Ascending aorta (tissue), 2 donors: Measurements from ENCODE around the gene SPR. TPM values are rescaled to one million over a fixed set of nuclear protein-coding genes. Genes with fewer than 3 reads are reported as not detected.

Experiments used
- DNase-seq, 2 donors: peaks; one replicate each; pipeline ENCODE4 v3.0.0-alpha.2; 2019; ENCODE audit warnings: low spot score in 2 of 2
- H3K27ac ChIP-seq, 2 donors: fragments of 200-600 bp; sonication (generic); one replicate each; pipeline ENCODE4 v1.5.1; 2016 to 2017; ENCODE audit warnings: mild to moderate bottlenecking in 1 of 2
- H3K27me3 ChIP-seq: fragments of 200-600 bp; sonication (generic); one replicate; pipeline ENCODE4 v1.5.1; 2017
- H3K36me3 ChIP-seq, 2 donors: fragments of 200-600 bp; sonication (generic); one replicate each; pipeline ENCODE4 v1.5.1; 2016
- H3K4me1 ChIP-seq, 2 donors: fragments of 200-600 bp; sonication (generic); one replicate each; pipeline ENCODE4 v1.5.1; 2016 to 2017; ENCODE audit warnings: mild to moderate bottlenecking in 1 of 2
- H3K4me3 ChIP-seq, 2 donors: fragments of 200-600 bp; sonication (generic); one replicate each; pipeline ENCODE4 v1.5.1; 2016 to 2017; ENCODE audit warnings: mild to moderate bottlenecking in 1 of 2
- H3K9me3 ChIP-seq, 2 donors: fragments of 200-600 bp; sonication (generic); one replicate each; pipeline ENCODE4 v1.5.1; 2016
- intact Hi-C: fragments of 100-400 bp; cut with DNase I; formaldehyde crosslinking; loops from one replicate; pipeline ENCODE4 v1.15.1; 2023
- total RNA-seq: library from RNA; depleted of rRNA; stranded (reverse); fragments of >200 nt; gene quantifications from one replicate; pipeline ENCODE4 v1.1.0, GENCODE V29; 2016
- TF ChIP-seq, protein P1 (sequence below), 3 experiments: fragments of 200-600 bp in 2 of 3; fragments of 450-650 bp in 1 of 3; sonication (generic) in 2 of 3; IDR thresholded peaks; one replicate each; pipeline ENCODE4 v1.5.1; 2016 to 2019; ENCODE audit warnings: antibody characterized with exemption in 3 of 3, mild to moderate bottlenecking in 1 of 3, moderate library complexity in 1 of 3

Gene SPR
- total RNA-seq, 1 donor from 2014 or later, result 68.3 TPM

DNA sequence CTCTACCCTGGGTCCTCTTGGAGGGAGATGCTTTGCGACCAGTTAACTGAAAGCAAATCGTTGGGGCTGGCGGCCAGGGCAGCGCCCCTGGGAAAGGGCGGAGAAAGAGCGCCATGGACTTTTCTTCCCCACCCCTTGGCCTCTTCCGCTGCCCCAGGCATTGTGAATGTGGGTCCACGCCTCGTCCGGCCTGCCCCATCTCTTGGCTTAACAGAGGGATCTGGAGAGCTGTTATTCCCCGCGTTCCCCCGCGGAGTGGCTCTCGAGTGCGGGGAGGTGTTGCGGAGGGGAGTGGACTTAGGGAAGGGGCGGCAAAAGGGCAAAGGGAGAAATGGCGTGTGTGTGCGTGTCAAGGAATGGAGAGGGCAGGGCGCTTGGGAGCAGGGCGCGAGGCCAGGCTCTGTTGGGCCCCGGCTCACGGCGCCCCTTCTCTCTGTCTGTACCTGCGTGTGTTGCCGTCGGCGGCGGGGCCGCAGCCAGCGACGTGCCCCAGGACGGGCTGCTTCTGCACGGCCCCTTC is 36.7 kb downstream of the SPR start:
- no peaks in the 10 kb centered on the region for H3K36me3 ChIP-seq
- H3K4me3 ChIP-seq, result peak overlapping the region in 1 of 2 donors; percentile 32
- peaks cover 5 to 19% of the 10 kb centered on the region in 2 donors for H3K4me1 ChIP-seq
- peaks cover 31% of the 10 kb centered on the region for H3K27me3 ChIP-seq
- no peak for DNase-seq
- no peaks in the 10 kb centered on the region for H3K9me3 ChIP-seq
- no peak overlapping the region for H3K27ac ChIP-seq
- TF ChIP-seq, protein P1, sequence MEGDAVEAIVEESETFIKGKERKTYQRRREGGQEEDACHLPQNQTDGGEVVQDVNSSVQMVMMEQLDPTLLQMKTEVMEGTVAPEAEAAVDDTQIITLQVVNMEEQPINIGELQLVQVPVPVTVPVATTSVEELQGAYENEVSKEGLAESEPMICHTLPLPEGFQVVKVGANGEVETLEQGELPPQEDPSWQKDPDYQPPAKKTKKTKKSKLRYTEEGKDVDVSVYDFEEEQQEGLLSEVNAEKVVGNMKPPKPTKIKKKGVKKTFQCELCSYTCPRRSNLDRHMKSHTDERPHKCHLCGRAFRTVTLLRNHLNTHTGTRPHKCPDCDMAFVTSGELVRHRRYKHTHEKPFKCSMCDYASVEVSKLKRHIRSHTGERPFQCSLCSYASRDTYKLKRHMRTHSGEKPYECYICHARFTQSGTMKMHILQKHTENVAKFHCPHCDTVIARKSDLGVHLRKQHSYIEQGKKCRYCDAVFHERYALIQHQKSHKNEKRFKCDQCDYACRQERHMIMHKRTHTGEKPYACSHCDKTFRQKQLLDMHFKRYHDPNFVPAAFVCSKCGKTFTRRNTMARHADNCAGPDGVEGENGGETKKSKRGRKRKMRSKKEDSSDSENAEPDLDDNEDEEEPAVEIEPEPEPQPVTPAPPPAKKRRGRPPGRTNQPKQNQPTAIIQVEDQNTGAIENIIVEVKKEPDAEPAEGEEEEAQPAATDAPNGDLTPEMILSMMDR (IDR thresholded peaks at IDR 0.05), result no peak
- intact Hi-C loops, result no loop called here

- Histone ChIP-seq H3K4me3 (peak overlapping the region in 1 of 2 donors; percentile 32), H3K27me3 (peaks cover 27% of the 10 kb centered on the region), H3K4me1 (peaks cover 5 to 19% of the 10 kb centered on the region in 2 donors), H3K9me3 (no peaks in the 10 kb centered on the region), H3K27ac (no peak overlapping the region), H3K36me3 (no peaks in the 10 kb centered on the region)
- DNase-seq, result no peak
- intact Hi-C loops, result no loop called here
- TF ChIP-seq, protein P1 (IDR thresholded peaks at IDR 0.05), result no peak
These were observed 37.4 kb downstream of the SPR start for GRCh38 chr2:72924353-72925240.

- Histone ChIP-seq H3K4me3 (no peak overlapping the region), H3K9me3 (no peaks in the 10 kb centered on the region), H3K27ac (no peak overlapping the region), H3K36me3 (no peaks in the 10 kb centered on the region), H3K27me3 (peaks cover 21% of the 10 kb centered on the region), H3K4me1 (peaks cover under 1 to 12% of the 10 kb centered on the region in 2 donors)
- TF ChIP-seq, protein P1 (IDR thresholded peaks at IDR 0.05), result no peak
- intact Hi-C loops, result no loop called here
- DNase-seq, result no peak
These were observed 38.2 kb downstream of the SPR start for GRCh38 chr2:72925328-72925943.

DNA sequence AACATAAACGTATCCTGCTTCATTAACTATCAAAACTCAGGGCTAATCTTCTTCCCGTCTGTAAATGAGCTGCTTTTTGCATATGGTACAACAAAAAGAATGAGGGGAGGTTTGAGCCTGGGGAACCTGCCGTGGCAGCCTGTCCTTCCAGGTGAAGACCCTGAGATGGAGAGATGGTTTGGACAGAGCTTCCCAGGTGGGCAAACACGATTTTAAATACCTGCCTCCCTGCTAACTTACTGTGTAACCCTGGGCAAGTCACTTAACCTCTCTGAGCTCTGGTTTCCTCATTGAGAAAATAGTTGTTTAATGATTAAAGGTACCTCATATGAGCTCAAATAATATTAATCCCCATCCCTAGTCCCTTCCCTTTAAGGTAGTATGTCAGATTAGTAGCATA is 39.2 kb downstream of the SPR start:
- TF ChIP-seq, protein P1 (IDR thresholded peaks at IDR 0.05), result no peak
- no peak for DNase-seq
- H3K27ac ChIP-seq, result no peak overlapping the region
- peaks cover 17% of the 10 kb centered on the region for H3K27me3 ChIP-seq
- intact Hi-C loops, result no loop called here
- no peak overlapping the region for H3K4me3 ChIP-seq
- peaks cover 0 to 12% of the 10 kb centered on the region in 2 donors for H3K4me1 ChIP-seq
- H3K36me3 ChIP-seq, result no peaks in the 10 kb centered on the region
- no peaks in the 10 kb centered on the region for H3K9me3 ChIP-seq

DNA sequence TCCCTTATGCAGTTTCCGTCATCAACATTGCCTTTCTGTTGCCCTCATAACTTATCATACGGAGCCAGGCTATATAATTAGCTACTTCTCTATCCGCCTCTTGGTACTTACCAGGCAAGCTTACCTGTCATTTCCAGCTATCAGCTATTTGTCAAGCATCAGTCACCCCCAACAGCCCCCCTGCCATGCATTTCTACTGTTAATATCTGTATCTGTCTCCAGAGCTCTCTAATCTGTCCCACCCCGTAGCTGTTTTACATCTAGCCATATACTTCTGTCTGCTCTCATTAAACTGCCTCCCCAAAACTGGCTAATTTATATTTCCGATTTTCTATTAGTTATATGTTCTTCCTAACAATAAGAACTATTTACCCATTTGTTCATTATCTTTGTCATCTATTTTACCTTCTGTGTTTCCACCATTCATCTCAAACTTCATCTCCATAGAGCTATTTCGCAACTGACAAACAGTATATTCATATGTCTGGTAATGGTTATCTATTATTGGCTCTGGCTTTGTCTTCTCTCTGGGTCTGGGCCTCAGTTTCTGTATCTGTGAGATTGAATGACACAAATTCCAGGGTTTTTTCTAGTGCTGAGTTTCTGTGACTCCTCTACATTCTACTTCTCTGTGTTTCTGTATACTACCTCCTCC is 39.7 kb downstream of the SPR start:
- no peak for DNase-seq
- no peaks in the 10 kb centered on the region for H3K36me3 ChIP-seq
- peaks cover 17% of the 10 kb centered on the region for H3K27me3 ChIP-seq
- no peaks in the 10 kb centered on the region for H3K9me3 ChIP-seq
- H3K4me1 ChIP-seq, result peaks cover 0 to 12% of the 10 kb centered on the region in 2 donors
- TF ChIP-seq, protein P1 (IDR thresholded peaks at IDR 0.05), result no peak
- no peak overlapping the region for H3K27ac ChIP-seq
- no peak overlapping the region for H3K4me3 ChIP-seq
- intact Hi-C loops, result no loop called here
